NCI-H1105 treated with DMSO at 0.1 percent for 48 hours (cell line): Measurements from ENCODE around the gene FAM81A.

Experiments
- DNase-seq: peaks from one replicate; lab custom pipeline; 2025; lab: John Stamatoyannopoulos, UW

Gene FAM81A

GRCh38 chr15:59543721-59544547 is 105.9 kb downstream of the FAM81A start:
- no peak for DNase-seq

- DNase-seq = no peak
Measured at GRCh38 chr15:59545573-59545972, 107.6 kb downstream of the FAM81A start.

GRCh38 chr15:59548501-59549226 is 110.7 kb downstream of the FAM81A start:
- DNase-seq = no peak

- no peak for DNase-seq
Measured at GRCh38 chr15:59549301-59550185, 111.6 kb downstream of the FAM81A start.

- no peak for DNase-seq
Measured at GRCh38 chr15:59550530-59550929, 112.5 kb downstream of the FAM81A start.

- DNase-seq = no peak
Measured at GRCh38 chr15:59550956-59551355, 113.0 kb downstream of the FAM81A start.

- no peak for DNase-seq
Measured at GRCh38 chr15:59553879-59554735, 116.1 kb downstream of the FAM81A start.

GRCh38 chr15:59555696-59556095 is 117.7 kb downstream of the FAM81A start:
- DNase-seq = no peak

GRCh38 chr15:59556380-59556779 is 118.4 kb downstream of the FAM81A start:
- DNase-seq = no peak

- no peak for DNase-seq
Measured at GRCh38 chr15:59557581-59557980, 119.6 kb downstream of the FAM81A start.

GRCh38 chr15:59558851-59559250 is 120.9 kb downstream of the FAM81A start:
- no peak for DNase-seq

GRCh38 chr15:59561547-59561946 is 123.6 kb downstream of the FAM81A start:
- DNase-seq = no peak

GRCh38 chr15:59562448-59563186 is 124.6 kb downstream of the FAM81A start:
- DNase-seq = no peak

GRCh38 chr15:59565299-59565698 is 127.3 kb downstream of the FAM81A start:
- DNase-seq = no peak

- no peak for DNase-seq
Measured at GRCh38 chr15:59567324-59567723, 129.3 kb downstream of the FAM81A start.

GRCh38 chr15:59569477-59569876 is 131.5 kb downstream of the FAM81A start:
- no peak for DNase-seq

GRCh38 chr15:59570315-59570714 is 132.3 kb downstream of the FAM81A start:
- no peak for DNase-seq

GRCh38 chr15:59571606-59572005 is 133.6 kb downstream of the FAM81A start:
- no peak for DNase-seq
